Stimulated activated CD4-positive, alpha-beta T cell treated with anti-CD3 and anti-CD28 coated beads, Interleukin-1b, Interleukin-23, amount 100 ng/mL, for 1 hour (primary cell): ENCODE measurements around the gene TACC2.

Experiments used
- DNase-seq, 2 donors: peaks; one replicate each; pipeline ENCODE4 v3.0.0-alpha.2; 2020; ENCODE audit warnings: low read depth in 2 of 2

Gene TACC2

DNA sequence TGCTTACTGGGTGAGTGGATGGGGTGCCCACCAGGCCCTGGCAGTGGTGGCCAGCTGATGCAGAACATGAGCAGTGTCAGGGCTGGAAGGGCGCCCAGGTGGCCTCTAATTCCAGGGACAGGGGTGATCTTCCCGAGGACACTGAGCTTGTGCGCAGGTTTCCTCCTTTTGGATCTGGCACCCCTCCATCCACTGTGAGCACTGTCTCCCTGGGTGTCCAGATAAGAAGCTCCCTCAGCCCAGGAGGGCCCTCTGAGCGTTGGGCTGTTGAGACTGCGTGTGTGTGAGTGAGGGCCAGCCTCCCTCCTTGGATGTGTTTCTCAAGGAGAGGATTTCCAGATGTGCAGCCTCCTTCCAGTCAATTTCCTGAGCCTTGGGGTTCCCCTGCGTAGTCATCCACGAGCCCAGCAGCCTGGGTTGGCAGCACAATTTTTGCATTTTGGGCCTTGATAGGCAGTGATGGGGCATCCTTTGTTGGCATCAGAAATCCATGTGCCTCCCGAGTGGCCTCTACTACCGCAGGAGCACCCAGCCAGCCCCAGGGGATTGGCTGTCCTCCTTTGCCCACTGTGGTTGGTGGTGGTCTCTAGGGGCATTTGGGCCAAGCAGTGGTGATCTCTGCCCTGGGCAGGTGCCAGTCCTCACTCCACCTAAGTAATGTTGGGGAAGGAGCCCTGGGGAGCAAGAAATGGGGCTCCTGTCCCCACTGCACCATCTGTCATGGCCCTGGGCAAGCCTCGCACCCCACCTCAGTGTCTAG lies 261.2 kb downstream of the TACC2 start:
- no peak for DNase-seq

DNA sequence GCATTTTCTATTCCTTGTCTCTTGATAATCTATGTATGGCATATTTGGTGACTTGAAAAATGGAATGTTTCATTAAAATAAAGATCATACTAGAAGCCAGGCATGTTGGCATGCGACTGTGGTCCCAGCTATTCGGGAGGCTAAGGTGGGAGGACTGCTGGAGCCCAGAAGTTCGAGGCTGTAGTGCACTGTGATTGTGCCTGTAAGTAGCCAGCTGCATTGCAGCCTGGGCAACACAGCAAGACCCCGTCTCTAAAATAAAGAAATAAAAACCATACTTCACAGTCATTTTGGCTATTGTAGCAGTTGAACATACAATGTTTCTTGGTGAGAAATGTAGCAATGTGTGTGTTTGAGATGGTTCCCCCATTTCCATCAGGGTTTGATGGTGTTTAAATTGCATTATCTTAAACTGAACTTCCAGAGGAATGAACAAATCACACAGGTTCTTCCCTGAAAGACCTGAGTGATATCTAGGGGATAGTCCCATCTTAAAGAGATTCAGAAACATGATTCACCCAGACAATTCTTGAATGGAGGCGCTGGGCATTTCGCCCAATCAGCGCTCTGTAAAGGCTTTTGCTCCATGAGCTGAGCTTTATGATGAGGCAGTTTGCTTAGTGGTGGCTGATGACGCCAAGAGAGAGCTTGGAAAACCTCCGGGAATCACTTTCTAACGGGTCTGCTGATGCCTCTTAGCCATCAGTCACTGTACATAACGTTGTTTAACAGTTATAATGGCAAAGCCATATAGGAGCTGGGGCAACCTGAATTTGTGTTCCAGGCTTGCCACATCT lies 262.7 kb downstream of the TACC2 start:
- DNase-seq = no peak

DNA sequence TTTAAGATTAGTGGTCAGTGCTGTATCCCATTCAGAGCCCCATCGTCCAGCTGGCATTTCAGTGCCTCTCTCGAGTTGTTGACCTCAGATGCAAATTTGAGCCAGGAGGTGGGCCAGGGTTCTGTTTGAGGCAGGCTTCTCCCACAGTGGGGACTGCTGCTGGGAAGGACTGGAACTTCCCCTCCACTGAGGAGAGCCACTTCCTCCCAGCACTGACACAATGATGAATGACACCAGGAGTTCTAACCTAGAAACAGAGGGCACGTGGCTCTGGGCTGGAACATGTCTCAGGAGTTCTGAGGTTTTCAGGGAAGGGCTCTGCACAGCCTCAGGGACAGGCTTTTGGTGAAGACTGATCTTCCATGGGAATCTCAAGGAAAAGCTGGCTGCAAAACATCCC lies 263.8 kb downstream of the TACC2 start:
- DNase-seq = no peak

DNA sequence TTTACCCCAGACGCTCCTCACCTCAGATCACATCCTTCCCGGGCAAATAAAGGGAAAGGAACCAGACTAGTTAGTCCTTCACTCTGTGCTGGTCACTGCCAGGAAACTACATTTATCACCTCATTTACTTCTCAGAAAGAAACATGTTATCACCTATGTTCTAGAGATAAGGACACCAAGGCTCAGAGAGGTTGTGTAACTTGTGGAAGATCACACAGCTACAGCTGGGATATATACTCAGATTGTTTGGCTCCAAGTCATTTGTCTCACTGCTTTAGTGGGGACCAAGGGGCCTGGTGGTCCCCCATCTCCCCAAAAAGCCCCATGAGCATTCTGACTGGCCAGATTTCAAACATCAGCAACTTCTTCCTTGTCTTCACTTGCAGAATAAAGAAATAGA lies 264.6 kb downstream of the TACC2 start:
- DNase-seq = no peak

DNA sequence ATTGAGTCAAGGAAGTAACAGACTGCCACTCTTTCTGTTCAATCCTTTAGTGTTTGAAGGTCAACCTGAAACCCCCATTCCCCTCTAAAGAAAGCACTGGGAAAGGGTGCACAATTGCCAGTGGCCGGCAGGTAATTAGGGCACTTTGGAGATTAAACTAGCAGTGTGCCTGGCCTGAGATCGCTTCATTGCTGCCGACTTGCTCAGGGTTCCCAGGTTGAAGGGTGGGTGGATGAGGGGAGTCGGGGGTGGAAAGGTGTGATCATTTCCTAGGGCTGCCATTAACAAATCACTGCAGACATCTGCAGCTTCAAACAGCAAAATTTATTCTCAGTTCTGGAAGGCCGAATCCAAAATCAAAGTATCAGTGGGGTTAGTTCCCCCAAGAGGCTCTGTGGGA lies 265.9 kb downstream of the TACC2 start:
- no peak for DNase-seq

DNA sequence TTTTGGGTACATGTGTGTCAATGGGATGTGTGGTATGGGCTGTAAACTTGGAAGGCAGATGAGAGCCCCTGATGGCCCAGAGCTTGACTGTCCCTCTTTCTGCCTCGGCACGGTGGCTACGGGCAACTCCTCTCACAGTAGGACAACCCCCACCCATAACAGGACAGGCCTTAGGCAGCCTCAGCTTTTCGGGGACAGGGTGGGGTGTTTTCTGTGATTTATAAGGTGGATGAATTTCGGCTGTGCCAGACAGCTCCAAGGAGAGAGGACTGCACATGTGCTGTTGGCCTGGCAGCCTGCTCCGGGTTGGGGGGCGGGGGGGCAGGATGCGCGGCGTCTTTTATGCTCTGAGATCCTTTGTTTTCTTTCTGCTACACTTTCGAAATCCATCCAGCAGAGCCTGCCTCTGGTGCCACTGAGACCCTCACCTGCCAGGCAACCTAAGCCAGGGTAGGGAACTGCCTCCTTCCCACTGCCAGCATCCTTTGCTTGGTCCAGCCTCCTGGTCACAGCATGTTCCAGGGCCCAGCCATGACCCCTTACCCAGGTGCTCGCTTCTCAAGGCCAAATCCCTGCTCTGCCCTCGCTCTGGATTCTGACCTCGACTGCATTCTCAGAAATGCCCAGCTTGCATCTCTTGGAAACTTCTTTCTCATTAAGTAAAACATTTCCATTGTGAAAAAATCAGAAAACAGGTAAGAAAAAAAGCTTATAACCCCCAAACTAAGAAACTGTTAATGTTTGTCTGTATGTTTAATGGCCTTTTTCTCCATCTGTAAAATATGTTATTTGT lies 266.7 kb downstream of the TACC2 start:
- DNase-seq = no peak

DNA sequence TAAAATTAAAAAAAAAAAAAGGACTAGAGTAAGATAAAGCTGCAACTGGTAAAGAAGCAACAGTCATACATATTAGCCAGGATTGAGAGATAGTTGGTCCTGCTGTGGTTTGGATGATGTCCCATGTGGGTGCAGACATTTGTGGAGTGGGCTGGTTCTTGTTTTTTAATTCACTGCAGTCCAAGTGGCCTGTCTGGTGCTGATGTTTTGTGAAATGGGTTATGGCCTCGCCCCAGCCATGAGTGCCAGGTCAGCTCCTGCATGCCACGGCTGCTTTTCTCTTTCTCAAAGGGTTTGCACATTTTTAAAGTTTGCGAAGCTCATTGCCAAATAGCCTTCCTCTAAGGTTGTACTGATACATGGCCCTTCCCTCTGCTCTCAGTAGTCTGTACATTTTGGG lies 268.1 kb downstream of the TACC2 start:
- DNase-seq = no peak

DNA sequence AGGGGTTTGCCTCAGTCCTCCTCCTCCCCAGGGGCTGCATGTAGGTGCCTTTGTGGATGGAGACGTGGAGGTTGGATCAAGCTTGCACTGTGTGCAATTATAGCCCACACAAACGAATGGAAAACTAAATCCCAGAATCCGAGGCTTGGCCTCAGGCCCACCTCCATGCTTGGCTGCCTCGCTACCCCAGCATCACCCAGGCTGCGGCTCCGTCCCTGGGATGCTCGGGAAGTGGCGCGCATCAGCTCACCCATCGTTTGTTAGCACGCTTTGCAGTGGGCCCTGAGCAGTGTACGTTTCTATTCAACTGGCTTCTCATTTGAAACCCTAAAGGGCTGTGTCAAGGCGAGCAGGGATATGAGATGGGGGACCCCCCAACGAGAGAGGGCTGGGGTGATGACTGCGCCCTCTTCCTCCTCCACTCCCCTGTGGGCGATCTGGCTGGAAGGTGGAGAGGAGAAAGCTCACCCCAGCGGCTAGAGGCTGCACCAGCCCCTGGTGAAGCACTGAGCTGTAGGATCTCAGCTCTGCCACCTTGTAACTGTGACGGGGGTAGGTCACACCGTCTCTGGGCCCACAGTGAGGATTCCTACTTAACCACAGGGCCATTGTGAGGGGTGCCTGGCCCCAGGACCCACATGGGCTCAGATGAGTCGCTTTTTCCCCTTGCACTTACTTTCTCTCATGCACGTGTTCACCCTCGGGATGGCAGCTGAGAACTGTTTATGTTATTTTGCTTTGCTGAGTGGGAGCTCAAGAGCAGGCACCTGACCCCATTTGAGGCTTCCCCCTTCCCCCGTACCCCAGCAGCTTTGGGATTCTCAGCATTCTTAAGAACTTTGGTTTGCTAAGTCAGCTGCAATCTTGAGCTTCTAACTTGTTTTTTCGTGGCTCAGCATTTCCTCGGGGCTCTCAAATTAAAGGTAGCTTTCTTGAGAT lies 269.4 kb downstream of the TACC2 start:
- DNase-seq = no peak

DNA sequence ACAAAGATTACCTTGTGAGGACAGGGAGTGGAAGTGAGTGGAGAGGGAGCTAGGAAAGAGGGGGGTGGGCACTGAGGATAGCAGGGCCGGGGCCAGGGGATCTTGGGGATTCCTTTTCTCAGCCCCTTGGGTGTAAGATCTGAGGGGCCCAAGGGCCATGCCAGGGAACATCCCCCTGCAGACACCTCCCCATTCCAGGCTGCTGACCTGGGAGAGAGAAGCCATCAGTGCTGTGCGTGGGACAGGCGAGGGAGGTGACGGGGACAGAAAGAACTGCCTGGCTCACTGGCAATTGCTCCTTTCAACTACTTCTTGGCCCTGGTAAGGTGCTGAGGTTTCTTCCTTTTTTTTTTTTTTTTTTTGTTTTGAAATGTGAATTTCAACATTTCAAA lies 270.1 kb downstream of the TACC2 start:
- DNase-seq = no peak

DNA sequence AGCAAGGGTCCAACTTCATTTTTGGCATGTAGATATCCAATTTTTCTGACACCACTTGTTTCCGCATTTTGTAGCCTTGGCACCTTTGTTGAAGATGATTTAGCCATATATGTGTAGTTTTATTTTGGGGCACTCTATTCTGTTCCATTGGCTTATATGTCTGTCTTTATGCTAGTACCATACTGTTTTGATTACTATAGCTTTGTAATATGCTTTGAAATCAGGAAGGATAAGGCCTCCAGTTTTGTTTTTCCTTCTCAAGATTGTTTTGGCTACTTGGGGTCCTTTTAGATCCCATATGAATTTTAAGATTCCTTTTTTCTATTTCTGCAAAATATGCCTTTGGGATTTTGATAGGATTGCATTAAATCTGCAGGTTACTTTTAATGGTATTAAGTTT lies 272.6 kb downstream of the TACC2 start:
- no peak for DNase-seq

DNA sequence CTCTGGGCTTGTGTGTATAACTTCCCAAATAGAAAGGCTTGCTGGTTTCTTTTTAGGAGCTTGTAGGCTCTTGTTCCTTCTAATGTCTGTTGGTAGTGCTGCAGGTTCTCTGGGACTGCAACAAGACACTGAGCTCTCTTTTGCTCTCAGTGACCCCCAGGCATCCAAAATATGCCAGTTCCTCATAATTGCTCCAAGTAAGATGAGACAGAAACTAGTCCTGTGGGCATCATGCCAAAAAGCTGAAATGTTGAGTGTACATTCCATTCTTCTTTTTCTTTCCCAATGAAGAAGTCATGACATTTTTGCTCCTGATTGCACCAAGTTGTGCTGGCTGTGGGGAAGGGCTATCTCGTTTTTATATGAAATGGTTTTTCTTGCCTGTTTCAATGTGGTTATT lies 275.0 kb downstream of the TACC2 start:
- no peak for DNase-seq

DNA sequence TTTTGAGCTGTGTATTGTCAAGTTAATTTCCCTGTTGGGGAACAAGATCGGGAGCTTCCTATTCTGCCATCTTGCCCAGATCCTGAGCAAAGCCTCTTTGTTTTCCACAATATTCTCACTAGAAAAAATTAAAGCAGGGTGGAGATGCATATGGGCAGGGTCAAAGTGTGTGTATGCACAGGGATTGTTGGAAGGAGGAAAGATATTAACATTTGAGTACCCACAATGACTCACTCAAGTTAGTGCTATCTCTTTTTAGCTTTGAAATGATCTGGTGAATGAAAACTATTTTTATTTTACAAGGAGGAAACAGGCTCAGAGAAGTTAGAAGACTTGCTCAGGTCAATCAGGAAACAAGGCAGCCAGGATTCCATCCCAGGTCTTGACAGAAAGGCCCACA lies 275.5 kb downstream of the TACC2 start:
- no peak for DNase-seq

DNA sequence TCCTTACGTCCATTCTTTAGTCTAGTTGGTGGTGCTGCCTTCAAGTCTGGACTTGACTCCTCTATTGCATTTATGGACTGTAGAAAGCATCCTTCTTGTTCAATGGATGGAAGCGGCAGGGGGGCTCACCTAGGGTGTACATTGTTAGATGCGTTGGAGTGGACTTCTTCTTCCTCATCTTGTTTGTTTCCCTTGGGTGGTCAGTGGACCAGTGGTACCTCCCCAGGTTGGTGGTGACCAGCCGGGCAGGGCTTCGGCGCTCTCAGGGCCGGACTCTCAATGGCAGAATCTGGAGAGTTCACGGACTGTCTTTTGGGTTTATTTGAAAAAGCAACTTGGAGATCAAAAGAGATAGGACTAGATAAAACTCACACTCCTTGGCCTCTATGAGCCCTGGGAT lies 276.0 kb downstream of the TACC2 start:
- no peak for DNase-seq

DNA sequence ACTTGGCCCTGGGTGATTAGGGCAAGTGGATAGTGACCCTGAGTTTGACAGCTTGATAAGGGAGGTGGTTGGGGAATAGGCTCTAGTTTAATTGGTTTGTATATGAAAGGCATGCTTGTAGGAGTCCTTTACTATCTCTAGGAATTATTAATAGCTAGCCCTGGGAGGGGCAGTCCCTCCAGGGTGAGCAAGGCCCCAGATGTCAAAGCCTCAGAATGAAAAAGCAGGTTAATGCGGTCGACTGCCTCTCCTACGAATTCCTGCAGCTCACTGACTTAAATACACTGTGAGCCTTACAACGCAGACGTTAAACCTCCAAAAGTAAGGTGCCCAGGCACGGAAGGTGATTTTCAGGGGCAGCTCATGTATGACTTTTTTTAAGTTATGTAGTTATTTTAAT lies 276.9 kb downstream of the TACC2 start:
- DNase-seq = no peak

DNA sequence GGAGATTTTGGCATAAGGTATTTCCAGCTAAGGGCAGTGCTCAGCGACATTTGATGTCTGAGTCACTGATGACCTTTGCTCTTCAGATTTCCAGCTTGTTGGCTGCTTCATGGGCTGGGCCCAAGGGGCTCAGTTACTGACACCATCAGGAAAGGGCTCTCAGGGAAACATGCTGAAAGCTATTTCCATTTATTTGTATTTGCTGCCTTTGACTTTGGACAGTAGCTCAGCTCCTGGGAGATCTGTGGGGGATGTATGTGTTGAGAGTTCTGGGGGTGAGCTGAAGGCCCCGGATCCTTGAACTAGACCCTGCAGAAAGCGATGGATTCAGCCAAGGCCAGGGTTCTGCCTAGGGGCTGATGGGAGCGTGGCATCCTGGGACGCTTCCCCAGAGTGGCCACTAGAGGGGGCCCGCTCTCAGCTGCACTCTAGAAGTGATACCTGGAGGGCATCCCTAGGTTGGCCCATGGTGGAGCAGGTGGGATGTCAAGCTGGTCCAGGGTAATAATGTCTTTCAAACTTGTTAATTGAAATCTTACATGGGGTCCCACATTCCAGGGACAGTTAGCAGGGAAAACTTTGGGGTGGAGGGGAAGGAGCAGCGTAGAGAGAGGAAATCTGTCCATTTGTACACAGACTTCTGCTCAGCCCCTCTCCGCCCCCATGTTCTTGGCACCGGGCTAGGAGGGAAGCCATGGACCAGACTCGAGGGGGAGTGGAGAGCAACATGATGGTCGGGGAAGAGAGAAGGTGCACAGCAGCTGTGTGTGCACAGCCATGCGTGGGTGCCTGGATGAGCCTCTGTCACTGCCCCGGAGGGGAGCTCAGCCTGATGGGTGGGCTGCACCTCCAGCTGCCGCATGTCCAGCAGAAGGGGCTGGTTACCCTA lies 279.1 kb downstream of the TACC2 start:
- peak in 1 of 2 donors; percentile 12 for DNase-seq

DNA sequence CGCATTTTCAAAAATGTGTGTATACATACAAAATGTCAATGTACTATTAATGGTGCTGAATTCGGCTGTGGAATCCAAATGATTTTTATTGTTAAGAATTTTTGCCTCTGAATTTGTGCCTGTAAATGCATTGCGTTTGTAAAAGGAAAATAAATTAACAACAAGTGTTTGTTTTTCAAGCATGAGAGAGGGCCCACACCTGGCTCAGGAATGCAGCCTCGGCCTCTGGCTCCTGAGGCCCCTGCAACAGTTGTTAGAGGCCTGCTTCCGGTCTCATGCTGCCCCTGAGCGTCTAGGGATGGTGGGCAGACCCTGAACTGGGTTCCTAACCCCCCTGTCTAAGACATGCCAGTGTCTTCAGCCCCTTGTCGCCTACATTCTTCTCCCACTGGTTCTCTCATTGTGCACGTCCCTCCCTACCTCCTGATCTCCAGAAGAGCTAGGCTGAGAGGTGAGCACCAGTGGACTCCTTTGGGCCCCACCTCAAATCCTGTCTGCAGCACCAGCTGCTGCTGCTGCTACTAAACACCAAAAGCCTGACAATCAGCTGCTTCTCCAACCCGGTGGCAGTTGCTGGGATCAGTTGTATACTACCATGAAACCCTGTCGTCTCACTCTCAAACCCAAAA lies 280.2 kb downstream of the TACC2 start:
- DNase-seq = no peak

DNA sequence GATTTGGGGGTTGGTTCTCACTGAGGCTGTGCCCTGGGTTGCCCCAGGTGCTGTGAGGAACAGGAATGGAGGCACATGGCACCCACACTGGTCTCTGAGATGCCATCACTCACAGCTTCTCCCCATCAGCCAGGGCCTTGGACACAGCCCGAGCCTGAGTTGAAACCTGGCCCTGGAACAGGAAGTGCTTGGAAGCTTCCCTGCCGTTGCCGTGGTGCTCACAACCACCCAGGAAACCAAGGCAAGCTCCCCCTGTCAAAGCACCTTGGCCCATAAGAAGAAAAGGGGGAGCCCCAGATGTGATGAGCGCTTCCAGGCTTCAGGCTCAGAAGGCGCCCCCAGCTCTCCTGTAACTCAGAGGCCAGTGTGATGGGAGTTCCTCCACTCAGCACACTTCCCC lies 282.1 kb downstream of the TACC2 start, which contains the start of gene BTBD16:
Gene BTBD16 (plus strand): TSS at position 221 of the 400 bp plus-strand sequence. CDS start 3,786 bp downstream, outside the sequence.
- DNase-seq = no peak

DNA sequence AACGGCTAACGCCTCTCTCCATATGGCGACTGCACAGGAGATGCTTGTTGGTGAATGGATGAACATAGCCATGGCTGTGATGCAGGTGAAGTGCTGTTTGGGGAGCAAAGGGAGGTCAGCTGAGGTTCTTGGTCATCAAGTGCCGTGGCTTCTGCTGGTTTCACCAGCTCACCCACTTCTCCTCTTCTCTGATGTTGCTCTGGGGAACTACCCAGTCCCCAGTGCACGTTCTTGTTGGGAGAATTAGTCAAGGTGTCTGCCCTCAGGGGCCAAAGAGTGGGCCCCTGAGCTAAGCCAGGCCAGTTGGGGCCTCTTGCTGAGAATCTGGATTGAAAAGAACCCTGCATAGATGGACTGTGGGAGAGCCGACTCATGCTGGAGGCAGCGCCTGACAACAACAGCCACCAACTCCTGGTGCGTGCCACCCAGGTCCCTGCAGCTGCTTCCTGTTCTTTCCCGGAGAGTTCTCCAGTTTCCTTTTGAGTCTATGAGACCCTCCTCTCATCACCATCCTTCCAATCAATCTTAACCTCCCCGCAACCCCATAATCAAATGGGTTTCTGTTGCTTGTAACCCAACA lies 285.1 kb downstream of the TACC2 start:
- no peak for DNase-seq

DNA sequence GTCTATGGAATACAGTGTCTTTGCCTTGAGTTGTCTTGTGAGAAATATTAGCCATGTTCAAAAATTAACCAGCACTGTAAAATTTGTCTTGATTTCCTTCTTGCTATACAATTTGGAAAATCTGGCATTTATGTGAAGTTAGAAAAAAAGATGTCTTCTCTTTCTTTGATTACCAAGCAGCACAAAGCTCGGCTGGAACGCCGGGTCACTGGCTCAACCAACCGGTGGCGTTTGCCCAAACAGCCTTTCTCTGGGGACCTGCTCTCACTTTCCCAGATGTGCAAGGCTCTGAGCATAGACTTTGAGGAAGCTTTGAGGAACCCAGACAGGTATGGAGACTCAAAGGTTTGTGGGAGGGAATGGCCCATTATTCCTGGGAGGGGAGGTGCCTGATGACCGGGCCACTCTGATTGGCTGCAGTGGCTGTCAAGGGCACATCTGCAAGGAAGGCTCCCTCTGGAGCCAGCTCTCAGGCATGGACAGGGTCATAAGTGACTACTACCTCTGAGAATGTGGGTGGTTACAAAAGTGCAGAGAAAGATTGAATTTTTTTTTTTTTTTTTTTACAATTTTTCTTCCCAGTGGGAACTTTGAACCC lies 287.7 kb downstream of the TACC2 start:
- DNase-seq = no peak
